HG03378 (cell line): ENCODE results near the gene SLC6A1.
"Not testable (repeated sequence)": the region's sequence is repeated elsewhere in the genome, so short reads cannot be mapped to it uniquely, and the experiment has no call there.

Source experiments
- ATAC-seq: cut with Tn5 transposase; IDR thresholded peaks from one replicate; pipeline ENCODE4 v1.9.1; 2021; ENCODE audit warnings: mild to moderate bottlenecking, moderate library complexity; ENCODE audit not compliant: unreplicated experiment

The SLC6A1 gene

GRCh38 chr3:11057655-11058054, 65.1 kb downstream of the SLC6A1 start:
- no peak for ATAC-seq

GRCh38 chr3:11059090-11059798, 66.7 kb downstream of the SLC6A1 start:
- no peak for ATAC-seq

DNA sequence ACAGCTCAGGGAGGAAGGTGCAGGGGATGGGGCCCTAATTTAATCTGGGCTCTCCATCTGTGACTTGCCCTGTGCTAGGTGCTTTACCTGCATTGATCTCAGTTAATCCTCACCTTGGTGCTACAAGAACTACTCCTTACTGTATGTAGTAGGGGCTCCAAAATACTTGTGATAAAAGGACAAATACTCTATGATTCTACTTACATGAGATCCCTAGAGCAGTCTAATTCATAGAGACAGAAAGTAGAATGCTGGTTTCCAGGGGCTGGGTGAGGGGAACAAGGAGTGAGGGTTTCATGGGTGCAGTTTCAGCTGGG, 67.2 kb downstream of the SLC6A1 start:
- no peak for ATAC-seq

DNA sequence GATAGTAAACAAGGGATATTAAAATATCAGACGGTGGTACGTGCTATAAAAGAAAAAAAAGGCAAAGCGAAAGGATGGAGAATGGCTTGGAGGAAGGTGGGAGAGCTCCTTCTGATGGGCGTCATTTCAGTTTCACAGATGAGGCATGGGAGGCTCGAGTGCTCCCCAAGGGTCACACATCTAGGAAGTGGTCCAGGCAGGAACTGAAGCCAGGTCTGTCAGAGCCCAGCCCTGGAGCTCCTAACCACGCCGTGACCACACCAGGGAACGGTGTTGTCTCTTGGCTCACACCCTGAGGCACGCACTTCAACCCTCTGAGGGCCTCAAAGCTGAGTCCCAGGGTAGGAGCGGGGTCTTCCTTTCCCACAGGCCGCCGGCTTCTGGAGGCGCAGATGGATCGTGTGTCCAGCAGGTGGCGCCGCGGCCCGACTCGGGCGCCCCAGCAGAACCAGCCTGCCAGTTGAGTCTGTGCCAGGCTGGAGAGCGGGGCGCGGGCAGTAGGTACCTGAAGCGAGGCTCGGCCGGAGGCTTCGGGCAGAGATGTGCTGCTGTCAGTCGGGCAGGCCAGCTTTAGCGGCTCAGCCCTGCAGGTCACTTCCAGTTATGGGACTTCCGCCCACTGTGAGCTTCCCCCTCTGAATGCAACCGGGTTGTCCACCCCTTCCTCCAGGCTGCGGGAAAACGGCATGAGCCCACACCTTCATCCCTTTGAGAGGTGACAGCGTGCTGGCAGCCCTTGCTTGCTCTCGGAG, 68.1 kb downstream of the SLC6A1 start:
- no peak for ATAC-seq

- ATAC-seq: not testable (repeated sequence)
Measured at GRCh38 chr3:11061268-11061871, 68.8 kb downstream of the SLC6A1 start.

- ATAC-seq: no peak
Measured at GRCh38 chr3:11062704-11063103, 70.2 kb downstream of the SLC6A1 start.

GRCh38 chr3:11071096-11071755, 78.7 kb downstream of the SLC6A1 start:
- no peak for ATAC-seq

- ATAC-seq: no peak
Measured at GRCh38 chr3:11072631-11073030, 80.1 kb downstream of the SLC6A1 start.

DNA sequence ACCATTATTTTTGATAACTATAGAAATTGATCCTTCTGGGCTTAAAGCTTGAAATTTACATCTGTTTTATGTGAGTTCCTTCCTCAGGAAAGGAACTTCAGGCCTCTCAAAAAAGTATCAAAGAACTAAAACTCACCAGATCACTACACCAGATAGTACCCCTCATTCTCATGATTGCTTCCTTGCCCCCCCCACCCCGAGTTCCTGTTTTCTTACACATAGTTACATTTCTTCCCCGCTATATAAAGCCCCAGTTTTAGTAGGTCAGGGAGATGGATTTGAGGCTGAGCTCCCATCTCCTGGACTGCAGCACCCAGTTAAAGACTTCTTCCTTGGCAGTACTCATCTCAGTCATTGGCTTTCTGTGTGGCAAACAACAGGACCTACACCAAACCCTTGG, 81.5 kb downstream of the SLC6A1 start:
- ATAC-seq: no peak

- no peak for ATAC-seq
Measured at GRCh38 chr3:11074451-11074850, 81.9 kb downstream of the SLC6A1 start.

DNA sequence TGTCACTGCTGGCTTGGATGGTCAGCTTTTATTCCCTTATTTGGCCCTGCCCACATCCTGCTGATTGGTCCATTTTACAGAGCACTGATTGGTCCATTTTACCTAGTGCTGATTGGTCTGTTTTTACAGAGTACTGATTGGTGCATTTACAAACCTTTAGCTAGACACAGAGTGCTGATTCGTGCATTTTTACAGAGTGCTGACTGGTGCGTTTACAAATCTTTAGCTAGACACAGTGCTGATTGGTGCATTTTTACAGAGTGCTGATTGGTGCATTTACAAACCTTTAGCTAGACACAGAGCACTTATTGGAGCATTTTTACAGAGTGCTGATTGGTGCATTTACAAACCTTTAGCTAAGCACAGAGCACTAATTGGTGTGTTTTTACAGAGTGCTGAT, 82.6 kb downstream of the SLC6A1 start:
- not testable (repeated sequence) for ATAC-seq

- ATAC-seq: no peak
Measured at GRCh38 chr3:11076711-11077110, 84.2 kb downstream of the SLC6A1 start.

- ATAC-seq: no peak
Measured at GRCh38 chr3:11077466-11077865, 84.9 kb downstream of the SLC6A1 start.

DNA sequence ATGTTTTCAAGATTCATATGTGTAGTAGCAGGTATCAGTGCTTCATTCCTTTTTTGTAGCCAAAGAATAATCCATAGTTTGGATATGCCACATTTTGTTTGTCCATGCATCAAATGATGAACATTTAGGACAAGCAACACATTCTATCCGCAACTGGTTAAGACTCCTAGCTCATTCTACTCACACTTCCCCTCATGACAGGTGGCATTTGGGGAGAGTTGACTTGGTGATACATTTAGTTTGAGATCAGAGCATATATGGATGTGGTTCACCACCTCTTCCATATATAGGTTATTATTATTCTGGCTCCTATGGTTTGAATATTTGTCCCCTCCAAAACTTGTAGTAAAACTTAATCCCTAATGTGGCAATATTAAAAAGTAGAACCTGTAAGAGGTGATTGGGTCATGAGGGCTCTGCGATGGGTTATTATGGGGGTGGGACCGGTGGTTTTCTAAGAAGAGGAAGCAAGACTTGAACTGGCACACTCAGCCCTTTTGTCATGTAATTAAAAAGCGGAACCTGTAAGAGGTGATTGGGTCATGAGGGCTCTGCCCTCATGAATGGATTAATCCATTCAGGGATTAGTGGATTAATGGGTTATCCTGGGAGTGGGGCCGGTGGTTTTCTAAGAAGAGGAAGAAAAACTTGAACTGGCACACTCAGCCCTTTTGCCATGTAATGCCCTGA, 86.4 kb downstream of the SLC6A1 start:
- ATAC-seq: no peak

DNA sequence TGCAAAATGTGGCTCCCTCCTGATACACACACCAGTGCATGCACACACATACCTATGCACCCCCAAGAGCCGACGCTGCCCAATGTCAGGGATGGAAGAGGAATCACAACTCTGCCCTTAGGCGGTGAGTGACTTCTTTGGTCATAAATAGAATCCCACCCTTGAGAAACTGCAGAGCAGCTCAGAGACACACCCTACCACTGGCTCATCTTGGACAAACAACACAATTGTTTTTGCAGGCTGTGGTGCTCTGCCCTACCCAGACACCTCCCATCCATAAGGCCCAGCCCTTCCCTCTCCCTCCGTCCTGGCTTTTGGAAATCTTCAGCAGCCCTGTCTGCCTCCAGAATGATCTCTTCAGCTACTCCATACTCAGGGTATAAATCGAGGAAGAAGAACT, 87.9 kb downstream of the SLC6A1 start:
- ATAC-seq: no peak

DNA sequence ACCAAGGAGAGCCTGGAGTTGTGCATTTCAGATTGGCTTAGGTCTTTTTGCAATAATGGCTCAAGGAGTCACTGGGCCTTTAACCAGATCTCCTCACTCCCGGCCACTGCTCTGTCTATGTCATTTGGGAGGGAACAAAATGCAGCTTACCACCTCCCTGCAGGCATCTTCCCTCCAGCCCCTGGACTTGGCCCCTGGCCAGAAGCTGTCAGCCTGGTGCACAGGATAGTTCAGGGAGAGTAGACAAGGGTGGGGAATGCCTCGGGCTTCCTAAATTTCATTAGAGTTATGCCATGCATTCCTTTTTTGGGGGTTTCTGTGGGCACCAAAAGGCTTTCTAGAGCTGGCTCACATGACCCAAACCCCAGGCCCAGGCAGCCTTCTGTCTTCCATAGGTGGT, 91.5 kb downstream of the SLC6A1 start:
- no peak for ATAC-seq

DNA sequence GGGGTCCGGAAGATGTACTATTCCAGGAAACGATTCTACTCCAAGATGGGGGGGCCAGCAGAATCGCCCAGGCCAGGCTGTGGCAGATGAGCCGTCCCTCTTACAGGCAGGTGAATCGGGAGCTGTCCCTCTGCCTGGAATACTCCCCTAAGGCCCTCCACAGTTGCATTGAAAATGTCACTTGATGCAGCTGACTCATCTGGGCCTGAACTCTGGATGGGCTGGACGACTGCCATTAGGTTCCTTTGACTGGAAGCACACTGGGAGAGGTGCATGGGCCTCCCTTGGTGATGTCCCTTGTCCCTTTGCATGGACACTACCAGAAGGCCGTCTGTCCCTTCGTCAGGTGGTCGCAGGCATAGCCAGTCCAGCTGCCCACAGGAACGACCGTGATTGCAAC, 92.1 kb downstream of the SLC6A1 start:
- no peak for ATAC-seq

DNA sequence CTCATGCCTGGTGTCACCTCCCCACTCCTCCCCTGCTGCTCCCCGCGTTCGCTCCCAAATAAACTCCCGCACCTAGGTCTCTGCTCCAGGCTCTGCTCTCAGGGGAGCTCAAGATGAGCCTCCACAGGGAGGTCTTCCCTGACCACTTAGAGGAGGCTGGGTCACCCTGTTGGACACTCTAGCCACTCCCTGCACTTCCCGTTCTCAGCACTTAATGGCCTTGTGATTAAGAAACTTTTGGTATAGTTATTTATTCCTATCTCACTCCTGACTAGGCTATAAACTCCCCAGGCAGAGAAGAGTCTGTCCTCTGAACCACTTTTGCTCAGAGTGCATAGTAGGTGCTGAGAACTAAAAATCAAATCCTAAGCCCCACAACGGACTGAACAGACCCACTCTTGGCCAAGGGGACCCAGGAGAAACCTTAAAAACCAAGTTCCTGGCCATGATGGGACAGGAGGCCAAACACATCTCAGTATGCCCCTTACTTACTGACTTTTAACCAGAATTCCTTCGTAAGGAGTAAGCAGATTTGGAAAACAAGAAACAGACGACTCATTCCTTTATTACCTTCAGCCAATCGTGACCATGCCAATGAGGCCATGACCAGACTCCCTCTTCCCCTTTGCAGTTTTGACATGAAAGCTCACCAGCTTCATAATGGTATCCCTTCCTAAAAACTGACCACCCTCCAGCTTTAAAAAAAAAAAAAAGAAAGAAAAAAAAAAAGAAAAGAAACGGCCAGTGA, 92.7 kb downstream of the SLC6A1 start:
- no peak for ATAC-seq

DNA sequence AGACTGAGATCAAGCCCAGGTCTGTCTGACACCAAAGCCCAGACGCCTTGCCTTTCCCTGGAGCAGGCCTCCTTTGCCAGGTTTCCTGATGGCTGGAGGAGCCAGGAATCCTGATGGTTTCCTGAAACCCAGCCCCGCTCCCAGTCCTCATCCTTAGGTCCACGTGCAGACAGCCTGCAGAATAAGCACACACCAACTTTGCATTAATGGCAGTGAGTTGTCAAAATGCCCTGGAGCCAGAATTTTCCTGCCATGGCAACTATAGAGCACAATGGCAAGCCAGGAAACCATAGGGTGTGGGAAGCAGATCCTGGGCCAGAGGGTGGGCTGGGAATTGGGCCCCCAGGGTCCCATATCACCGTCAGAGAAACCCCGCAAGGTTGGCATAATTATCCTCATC, 94.3 kb downstream of the SLC6A1 start:
- ATAC-seq: no peak

DNA sequence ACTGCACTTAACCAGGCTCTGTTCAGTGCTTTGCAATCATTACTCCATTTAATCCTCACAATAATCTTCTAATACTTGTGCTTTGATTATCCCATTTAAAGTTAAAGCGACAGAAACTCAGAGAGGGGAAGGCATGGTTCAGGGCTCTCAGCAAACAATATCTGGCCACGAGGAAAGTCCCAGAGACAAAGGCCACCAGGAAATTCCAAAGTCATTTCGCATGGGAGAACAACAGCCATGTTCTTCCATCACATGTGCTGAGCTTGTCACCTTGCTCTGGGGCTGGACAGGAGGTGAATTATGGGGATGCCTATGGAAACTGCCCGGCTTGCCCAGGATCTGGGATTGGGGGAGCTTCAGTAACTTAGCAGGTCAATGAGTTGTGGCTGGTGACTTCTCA, 95.5 kb downstream of the SLC6A1 start:
- ATAC-seq: no peak
